GM19467 (cell line): ENCODE data around the gene TIMM23.
"Not testable (repeated sequence)": the region's sequence is repeated elsewhere in the genome, so short reads cannot be mapped to it uniquely, and the experiment has no call there.

Experiments
- ATAC-seq: cut with Tn5 transposase; IDR thresholded peaks from one replicate; pipeline ENCODE4 v1.9.1; 2021; ENCODE audit warnings: mild to moderate bottlenecking, moderate library complexity; ENCODE audit not compliant: unreplicated experiment

TIMM23 gene

DNA sequence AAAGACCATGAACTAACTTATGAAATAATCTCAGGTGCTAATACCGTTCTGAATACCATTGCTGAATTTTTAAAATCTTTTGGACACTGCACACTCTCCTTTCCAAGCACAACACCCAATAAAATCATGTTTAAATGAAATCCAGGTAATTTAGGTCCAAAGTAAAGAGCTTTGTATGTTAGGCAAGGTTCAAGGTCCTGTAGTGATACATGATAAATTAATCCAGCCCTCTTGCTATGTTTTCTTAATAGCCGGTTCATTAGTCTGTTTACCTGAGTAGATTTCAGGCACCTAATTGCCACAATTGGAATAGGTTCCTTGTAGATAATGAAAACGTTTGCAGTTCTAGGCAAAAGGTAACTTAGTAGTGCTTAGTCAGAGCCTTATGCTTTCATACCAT lies 13.3 kb downstream of the TIMM23 start:
- not testable (repeated sequence) for ATAC-seq

DNA sequence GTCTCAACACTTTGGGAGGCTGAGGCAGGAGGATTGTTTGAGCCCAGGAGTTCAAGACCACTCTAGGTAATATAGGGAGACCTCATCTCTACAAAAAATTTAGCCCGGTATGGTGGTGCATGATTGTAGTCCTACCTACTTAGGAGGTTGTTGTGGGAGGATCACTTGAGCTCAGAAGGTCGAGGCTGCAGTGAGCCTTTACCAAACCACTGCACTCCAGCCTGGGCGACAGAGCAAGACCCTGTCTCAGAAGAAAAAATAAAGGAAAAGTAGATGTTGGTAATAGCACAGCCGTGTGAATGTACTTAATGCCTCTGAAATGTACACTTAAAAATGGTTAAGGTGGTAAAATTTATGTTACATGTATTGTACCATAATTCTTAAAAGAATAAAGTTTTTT lies 25.3 kb downstream of the TIMM23 start:
- ATAC-seq = no peak

DNA sequence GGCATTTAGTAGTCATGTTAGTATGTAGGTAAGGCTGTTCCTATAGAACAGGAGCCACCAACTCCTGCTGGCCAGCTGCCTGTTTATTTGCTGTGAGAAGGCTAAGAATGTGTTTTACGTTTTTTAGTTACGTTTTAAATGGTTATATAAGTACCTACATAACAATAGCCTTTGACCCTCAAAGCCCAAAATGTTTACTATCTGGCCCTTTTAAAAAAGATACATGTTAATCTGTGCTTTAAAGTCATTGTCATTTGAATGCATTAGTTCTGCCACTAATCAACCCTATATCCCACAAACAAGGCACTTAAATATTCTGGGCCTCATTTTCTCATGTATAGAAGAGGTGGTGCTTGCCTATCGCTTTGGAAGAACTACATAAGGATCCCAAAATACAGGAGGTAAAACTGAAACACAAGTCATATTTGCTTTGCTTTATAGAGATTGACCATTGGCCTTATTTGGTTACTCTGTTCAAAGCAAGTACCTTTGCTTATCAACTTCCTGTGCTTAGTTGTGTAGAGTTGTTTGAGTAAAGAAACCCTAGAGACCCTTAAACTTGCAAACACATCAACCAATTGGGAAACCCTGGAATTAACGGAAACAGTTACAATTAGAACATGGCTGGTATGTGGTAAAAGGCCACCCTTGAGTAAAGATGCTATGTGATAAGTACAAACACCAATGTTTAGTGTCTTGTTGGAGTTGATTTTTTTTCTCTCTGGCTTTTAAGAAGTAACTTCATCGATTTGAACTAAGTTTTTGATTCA lies 25.9 kb downstream of the TIMM23 start:
- no peak for ATAC-seq

GRCh38 chr10:45999955-46000354 lies 27.7 kb downstream of the TIMM23 start:
- not testable (repeated sequence) for ATAC-seq

DNA sequence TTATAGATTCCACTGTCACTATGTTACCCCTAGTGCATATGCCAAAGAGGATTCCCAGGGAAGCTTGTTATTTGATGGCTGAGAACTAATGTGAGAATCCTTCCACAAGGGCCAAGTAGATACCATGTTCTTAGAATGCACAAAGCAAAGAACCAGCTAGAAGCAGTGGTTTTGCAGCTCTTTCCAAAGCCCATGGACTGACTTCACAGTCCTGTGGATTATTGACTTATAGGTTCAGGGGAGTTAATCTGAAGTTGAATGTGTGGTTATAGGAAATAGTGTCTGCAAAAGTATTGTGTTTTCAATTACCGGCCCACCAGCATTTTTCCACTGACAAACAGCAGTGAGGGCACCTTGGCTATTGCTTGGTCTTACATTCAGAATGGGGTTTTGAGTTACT lies 28.2 kb downstream of the TIMM23 start:
- no peak for ATAC-seq

DNA sequence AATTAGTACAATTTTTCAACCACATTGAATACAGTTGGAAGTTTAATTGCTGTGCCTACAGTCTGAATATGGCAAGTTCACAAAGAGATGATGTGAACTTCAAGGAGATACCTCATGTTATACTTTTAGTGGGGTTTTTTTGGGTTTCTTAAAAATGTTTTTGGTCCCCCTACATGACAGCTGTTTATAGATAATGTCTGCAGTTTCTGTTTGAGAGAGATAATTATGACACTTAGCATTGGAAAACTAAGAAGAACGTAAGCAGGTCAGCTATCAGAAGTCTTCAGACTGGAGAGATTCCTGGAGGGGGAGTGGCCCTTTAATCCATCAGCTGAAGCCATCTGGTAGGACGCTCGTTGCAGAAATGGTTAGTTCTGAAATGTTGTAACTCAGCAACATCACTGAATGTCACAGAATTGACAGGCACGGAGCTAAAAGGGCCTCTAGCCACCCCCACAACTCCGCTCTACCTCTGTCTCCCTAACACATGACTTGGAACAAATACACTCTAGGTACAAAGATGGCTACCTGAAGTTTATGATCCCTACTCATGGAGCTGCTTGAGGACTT lies 29.0 kb downstream of the TIMM23 start:
- ATAC-seq = no peak

DNA sequence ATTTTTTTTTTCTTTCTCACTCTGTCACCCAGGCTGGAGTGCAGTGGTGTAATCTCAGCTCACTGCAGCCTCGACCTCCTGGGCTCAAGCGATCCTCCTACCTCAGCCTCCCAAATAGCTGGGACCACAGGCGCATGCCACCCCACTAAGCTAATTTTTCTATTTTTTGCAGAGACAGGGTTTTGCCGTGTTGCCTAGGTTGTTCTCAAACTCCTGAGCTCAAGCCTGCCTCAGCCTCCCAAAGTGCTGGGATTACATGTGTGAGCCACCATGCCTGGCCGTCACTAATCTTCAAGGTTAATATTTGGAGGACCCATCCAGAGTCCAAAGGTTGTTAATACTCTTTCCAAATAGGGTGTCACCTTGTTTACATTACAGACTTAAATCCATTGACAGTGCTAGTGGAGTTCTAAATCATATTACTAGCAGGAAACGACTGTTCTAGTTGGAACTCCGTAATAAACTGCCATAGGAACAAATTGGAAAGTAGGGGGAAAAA lies 29.9 kb downstream of the TIMM23 start:
- ATAC-seq = not testable (repeated sequence)

GRCh38 chr10:46002916-46003693 lies 30.8 kb downstream of the TIMM23 start:
- no peak for ATAC-seq

DNA sequence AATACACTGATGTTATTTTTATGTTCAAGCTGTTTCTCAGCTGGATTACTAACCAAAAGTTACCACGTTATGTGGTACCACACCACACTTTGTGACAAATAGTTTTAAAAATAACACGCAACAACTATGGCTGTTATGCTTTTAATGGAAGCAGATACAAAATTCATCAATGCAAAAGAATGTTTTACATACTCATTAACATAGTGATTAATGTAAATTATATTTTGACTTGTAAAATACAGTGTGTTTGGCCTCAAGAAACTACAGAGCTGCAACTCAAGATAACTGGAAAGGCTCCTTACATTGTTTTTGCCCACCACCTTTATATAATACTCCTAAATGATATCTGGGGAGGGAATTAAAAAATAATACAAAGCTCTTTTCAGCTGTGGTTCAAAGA lies 32.7 kb downstream of the TIMM23 start:
- no peak for ATAC-seq

DNA sequence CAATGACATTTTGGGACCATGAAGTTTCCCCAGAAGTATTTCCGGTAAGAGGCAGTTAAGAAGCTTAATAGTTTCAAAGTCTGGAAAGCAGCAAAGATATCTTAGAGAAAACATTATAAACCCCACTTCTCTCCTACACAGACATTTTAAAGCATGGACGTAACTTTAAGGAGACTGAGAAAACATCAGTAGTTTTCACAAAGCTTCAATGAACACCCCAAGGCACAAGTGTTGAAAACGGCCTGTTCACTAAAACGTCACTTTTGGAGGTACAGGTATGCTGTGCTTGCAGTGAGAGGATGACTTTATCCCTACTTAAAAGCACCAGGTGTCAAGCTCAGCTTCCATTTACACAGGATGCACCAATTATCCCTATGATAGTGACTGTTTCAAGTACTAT lies 33.1 kb downstream of the TIMM23 start:
- ATAC-seq = no peak

- no peak for ATAC-seq
These were observed 33.9 kb downstream of the TIMM23 start for GRCh38 chr10:46006219-46006618.

- no peak for ATAC-seq
These were observed 40.5 kb downstream of the TIMM23 start for GRCh38 chr10:46012746-46013145.

GRCh38 chr10:46014206-46014605 lies 41.9 kb downstream of the TIMM23 start:
- no peak for ATAC-seq

DNA sequence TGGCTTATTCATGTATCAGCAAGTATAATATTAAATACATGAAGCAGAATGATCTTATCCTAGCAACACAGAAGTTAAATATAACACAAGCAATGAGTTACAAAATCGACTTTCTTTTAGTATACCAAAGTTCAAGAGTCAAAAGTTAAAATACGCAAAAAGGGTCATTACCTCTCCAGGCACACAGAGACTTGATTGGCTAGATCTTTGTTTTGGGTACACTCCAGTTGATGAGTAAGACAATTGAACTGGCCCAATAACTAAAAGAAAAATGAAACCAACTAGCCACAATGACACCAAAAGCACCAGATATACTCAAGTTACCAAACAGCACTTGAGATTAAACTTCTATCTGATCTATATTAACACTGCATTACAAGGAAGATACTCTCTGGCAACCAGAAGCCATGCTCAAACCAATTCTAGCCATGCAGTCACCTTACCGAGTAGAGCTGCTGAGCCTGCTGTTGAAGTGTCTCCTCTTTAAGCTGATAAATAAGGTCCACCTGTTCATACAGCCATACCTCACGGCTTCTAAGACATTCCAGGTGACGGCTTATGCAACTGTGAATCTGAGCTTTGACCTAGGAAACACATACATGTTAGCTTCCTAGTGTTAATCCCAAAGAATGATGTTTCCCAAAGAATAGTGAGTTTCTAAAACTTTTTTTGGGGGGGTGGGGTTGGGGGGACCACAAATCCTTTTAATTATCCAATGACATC lies 42.6 kb downstream of the TIMM23 start:
- ATAC-seq = no peak

- ATAC-seq = no peak
These were observed 43.9 kb downstream of the TIMM23 start for GRCh38 chr10:46016190-46016589.

- ATAC-seq = no peak
These were observed 44.5 kb downstream of the TIMM23 start for GRCh38 chr10:46016811-46017210.

DNA sequence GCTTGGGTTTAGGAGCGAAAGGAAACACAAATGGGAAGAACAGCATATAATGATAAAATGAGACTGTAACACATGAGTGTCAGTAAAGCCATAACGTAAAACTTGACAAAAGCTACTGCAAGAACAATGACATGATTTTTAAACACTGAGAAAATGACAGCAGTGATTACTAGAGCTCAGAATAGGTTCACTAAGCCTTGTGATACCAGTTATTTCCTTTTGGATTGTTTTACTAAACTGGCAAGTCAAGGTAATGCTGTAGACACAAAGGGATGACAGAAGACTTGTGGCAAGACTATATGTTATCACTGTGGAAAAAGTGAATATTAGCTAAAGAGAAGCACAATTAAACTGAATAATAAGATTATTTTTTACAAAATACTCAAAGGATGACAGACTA lies 45.4 kb downstream of the TIMM23 start:
- no peak for ATAC-seq

DNA sequence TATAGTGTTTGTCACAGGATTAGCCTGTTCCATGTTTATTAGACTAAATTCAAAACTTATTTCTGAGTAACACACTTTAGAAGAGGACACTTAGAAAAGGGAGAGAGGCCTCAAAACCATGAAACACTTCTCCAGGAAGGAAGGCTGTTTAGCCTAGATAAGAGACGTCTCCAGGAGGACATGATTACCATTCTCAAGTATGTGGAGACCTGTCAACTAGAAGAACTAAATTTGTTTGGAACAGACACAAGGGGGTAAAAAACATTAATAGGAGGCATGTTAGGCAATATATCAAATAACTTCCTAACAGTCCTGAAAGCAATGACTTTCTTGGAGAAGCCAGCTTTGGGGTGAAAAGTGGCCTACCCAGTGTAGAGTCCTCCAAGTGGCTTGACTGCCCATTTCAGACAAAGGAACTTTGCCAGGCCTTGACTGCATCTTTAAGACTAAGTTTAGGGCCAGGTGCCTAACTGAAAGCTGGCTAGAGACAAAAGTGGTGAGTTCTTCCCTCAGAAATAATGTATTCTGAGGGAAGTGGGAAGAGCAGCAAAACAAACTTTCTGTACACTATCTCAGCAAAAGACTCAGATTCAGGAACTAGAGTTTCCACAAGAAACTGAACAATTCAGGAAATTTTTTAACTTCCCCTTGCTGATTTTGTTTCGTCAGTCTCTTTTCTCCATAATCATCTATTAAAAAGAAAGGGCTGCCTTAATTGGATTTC lies 46.3 kb downstream of the TIMM23 start:
- ATAC-seq = no peak

DNA sequence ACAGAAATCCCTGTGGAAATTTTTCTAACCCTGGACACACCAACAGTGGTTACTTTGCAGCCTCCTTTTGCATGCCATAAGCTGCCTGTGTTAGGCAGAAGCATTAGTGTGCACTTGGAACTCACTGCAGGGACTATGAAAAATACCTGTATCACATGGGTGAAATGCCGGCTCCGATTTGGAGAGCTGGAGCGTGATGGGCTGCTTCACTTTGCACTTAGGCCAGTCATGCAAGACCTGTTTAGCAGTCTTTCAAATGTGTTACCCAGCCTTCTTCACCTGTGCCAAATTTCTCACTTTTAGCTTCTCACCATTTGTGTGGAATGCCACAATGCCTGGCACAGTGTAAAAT lies 46.9 kb downstream of the TIMM23 start:
- ATAC-seq = no peak

DNA sequence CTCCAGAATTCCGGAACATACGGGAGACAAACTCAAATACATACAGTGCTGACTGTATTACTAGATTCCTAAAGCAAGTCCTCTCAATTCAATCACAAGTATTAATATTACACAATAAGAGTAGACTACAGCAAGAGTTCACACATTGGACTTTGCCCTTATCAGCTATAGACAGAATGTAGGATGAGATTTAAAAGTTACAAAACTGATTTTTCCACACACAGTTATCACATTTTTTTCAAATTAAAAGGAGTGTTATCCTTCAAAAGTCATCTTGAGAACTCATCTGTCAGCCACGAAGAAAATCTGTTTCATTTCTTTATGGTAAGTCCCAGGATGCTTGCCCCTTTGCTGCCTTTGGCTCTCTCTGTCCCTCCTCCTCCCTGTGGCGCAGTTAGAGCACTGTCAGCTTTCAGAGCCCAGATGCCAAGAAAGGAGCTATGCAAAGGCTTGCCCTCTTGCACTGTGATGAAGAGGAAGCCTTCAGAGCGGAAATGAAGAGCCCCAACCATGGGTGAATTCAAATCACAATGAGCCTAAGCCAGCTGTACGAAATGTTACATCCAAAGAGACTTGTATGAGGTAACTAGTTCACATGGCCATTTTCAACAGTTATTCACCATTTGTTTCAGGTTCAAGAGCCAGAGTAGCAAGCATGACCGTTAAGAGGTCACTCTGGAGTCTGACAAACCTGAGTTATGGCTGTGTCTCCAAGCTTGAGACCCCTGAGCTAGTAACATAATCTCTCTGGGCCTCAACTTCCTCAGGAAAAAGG lies 47.5 kb downstream of the TIMM23 start:
- no peak for ATAC-seq
